T-cell (primary cell): ENCODE results near the gene SCMH1. TPM values are rescaled to one million over a fixed set of nuclear protein-coding genes. Genes with fewer than 3 reads are reported as not detected.

Experiments
- ATAC-seq, 4 experiments: fragments of 200-7000 bp in 3 of 4; fragments of 150-1000 bp in 1 of 4; cut with Tn5 transposase; replicated peaks in 1 of 4; 1 replicate in 3 of 4; 2 replicates in 1 of 4; pipeline ENCODE4 v1.10.0; 2021; ENCODE audit warnings: moderate library complexity in 3 of 4, mild to moderate bottlenecking in 2 of 4, moderate number of reproducible peaks in 1 of 4
- CTCF ChIA-PET, 2 donors: fragments of 300-600 bp; sonication (Branson Sonifier 250); formaldehyde crosslinking; loops; one replicate each; lab custom pipeline; 2022; ENCODE audit warnings: antibody characterized with exemption in 2 of 2; lab: Charles Lee
- POLR2A ChIA-PET, 2 donors: fragments of 300-600 bp; sonication (Branson Sonifier 250); formaldehyde crosslinking; loops; one replicate each; lab custom pipeline; 2022; ENCODE audit warnings: antibody characterized with exemption in 2 of 2; lab: Charles Lee
- DNase-seq, 35 experiments: peaks; one replicate each; pipeline versions ENCODE4 v3.0.0 to v3.0.0-alpha.2; 2013 to 2023
- H3K27ac ChIP-seq: one replicate; pipeline ENCODE4 v1.5.1; 2013; ENCODE audit warnings: low read length
- H3K27me3 ChIP-seq, 2 experiments: replicated peaks in 1 of 2; 1 replicate in 1 of 2; 2 replicates in 1 of 2; pipeline versions ENCODE4 v1.6.1 to v1.7.0; 2013; ENCODE audit warnings: low read length in 1 of 2, mixed read lengths in 1 of 2; ENCODE audit not compliant: control insufficient read depth in 2 of 2, insufficient read depth in 2 of 2; ENCODE audit errors: extremely low read depth in 1 of 2
- H3K36me3 ChIP-seq, 2 donors: 1 replicate in 1 of 2; 2 replicates in 1 of 2; pipeline versions ENCODE4 v1.6.1 to v1.7.0; 2013; ENCODE audit warnings: low read length in 1 of 2; ENCODE audit not compliant: control insufficient read depth in 2 of 2, insufficient read depth in 1 of 2; ENCODE audit errors: extremely low read depth in 1 of 2
- H3K4me1 ChIP-seq, 2 experiments: 1 replicate in 1 of 2; 2 replicates in 1 of 2; pipeline versions ENCODE4 v1.6.1 to v1.7.0; 2013; ENCODE audit warnings: low read length in 2 of 2, mixed read lengths in 1 of 2; ENCODE audit not compliant: insufficient read depth in 2 of 2, control insufficient read depth in 1 of 2; ENCODE audit errors: extremely low read depth in 1 of 2
- H3K4me3 ChIP-seq, 2 donors: 1 replicate in 1 of 2; 2 replicates in 1 of 2; pipeline versions ENCODE4 v1.5.1 to v1.7.0; 2013; ENCODE audit warnings: mild to moderate bottlenecking in 2 of 2, low read length in 1 of 2, moderate library complexity in 1 of 2; ENCODE audit not compliant: control insufficient read depth in 1 of 2; ENCODE audit errors: extremely low read depth in 1 of 2
- H3K9me3 ChIP-seq: 2 replicates; pipeline ENCODE4 v1.7.0; 2013
- H3K27ac Mint-ChIP-seq, 2 donors: one replicate each; pipeline ENCODE4 v1.8.0; 2020 to 2021; ENCODE audit warnings: mild to moderate bottlenecking in 2 of 2, mixed read lengths in 2 of 2
- H3K27me3 Mint-ChIP-seq, 2 donors: one replicate each; pipeline ENCODE4 v1.8.0; 2021 to 2022; ENCODE audit warnings: mixed read lengths in 2 of 2
- H3K36me3 Mint-ChIP-seq: one replicate; pipeline ENCODE4 v1.8.0; 2021; ENCODE audit warnings: mixed read lengths
- H3K4me1 Mint-ChIP-seq, 3 donors: one replicate each; pipeline ENCODE4 v1.8.0; 2020 to 2022; ENCODE audit warnings: mixed read lengths in 3 of 3, mild to moderate bottlenecking in 1 of 3
- H3K4me3 Mint-ChIP-seq, 3 donors: one replicate each; pipeline ENCODE4 v1.8.0; 2020 to 2022; ENCODE audit warnings: mild to moderate bottlenecking in 3 of 3, mixed read lengths in 3 of 3, moderate library complexity in 3 of 3
- H3K9me3 Mint-ChIP-seq, 3 donors: one replicate each; pipeline ENCODE4 v1.8.0; 2020 to 2022; ENCODE audit warnings: mixed read lengths in 3 of 3
- WGBS: methylation state at CpG from one replicate; pipeline ENCODE4 v1.1.5; 2013; ENCODE audit warnings: missing lambda C conversion rate; ENCODE audit not compliant: insufficient coverage; 5-methylcytosine and 5-hydroxymethylcytosine counted together
- total RNA-seq, 35 experiments: library from RNA in 6 of 35; stranded (reverse) in 6 of 35; fragments of 120-200 nt in 1 of 35; gene quantifications; one replicate each; pipeline versions ENCODE4 v1.2.1 to v1.2.4 and lab custom pipeline; 2013 to 2026

Gene SCMH1
- total RNA-seq, 5 donors from 2014 or later (not counting 1 experiment from before 2014, with no cell fraction given) = 14.8 to 24.2 (median 19.6) TPM

DNA sequence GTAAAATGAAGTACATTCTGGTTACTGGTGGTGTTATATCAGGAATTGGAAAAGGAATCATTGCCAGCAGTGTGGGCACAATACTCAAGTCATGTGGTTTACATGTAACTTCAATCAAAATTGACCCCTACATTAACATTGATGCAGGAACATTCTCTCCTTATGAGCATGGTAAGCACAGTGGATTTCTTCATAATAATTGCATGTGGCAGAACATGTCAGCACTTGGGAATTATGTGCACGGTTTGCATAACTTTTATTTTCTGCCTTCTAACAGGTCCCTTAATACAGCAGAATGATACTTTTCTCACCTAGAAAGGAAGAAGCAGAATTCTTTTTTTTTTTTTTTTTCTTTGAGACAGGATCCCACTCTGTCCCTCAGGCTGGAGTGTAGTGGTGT lies 258.8 kb downstream of the SCMH1 start:
- Histone ChIP-seq H3K27me3 (no peaks in the 10 kb centered on the region), H3K4me3 (no peak overlapping the region), H3K4me1 (peaks cover 6 to 24% of the 10 kb centered on the region in 2 experiments), H3K27ac (no peak overlapping the region), H3K9me3 (no peaks in the 10 kb centered on the region), H3K36me3 (peaks cover 0 to 45% of the 10 kb centered on the region in 2 donors)
- ChIA-PET CTCF (interaction anchor here in 1 of 2 donors (0.8 to 2.1 kb wide), 2 partner anchors 18 to 20 kb away, joined by 4 to 5 read pairs; no protein-coding TSS in a partner anchor), POLR2A (no interaction called here)
- ATAC-seq = no peak
- H3K9me3 Mint-ChIP-seq = no peaks in the 10 kb centered on the region
- peaks cover 25 to 29% (median 27%) of the 10 kb centered on the region in 3 donors for H3K4me1 Mint-ChIP-seq
- DNase-seq = no peak
- WGBS = no CpG with 5 or more reads among the region's 1 CpG
- no peak overlapping the region for H3K4me3 Mint-ChIP-seq
- peaks cover 45% of the 10 kb centered on the region for H3K36me3 Mint-ChIP-seq
- no peaks in the 10 kb centered on the region for H3K27me3 Mint-ChIP-seq
- H3K27ac Mint-ChIP-seq = no peak overlapping the region

GRCh38 chr1:40982721-40983120 lies 259.4 kb downstream of the SCMH1 start:
- CTCF ChIA-PET = interaction anchor here in 1 of 2 donors (2.1 kb wide), 1 partner anchor 21 kb away, joined by 5 read pairs; no protein-coding TSS in a partner anchor
- no peaks in the 10 kb centered on the region for H3K9me3 ChIP-seq
- H3K27ac Mint-ChIP-seq = no peak overlapping the region
- no peak for ATAC-seq
- no peaks in the 10 kb centered on the region for H3K27me3 ChIP-seq
- peaks cover 0 to 39% of the 10 kb centered on the region in 2 donors for H3K36me3 ChIP-seq
- POLR2A ChIA-PET = interaction anchor here in 1 of 2 donors (0.5 kb wide), 1 partner anchor 1244 kb away, joined by 4 read pairs; the partner anchor contains the start of gene PPIE
- no peak overlapping the region for H3K27ac ChIP-seq
- H3K4me1 Mint-ChIP-seq = peaks cover 25 to 29% (median 27%) of the 10 kb centered on the region in 3 donors
- WGBS = no CpG with 5 or more reads among the region's 1 CpG
- H3K9me3 Mint-ChIP-seq = no peaks in the 10 kb centered on the region
- no peak overlapping the region for H3K4me3 ChIP-seq
- H3K4me3 Mint-ChIP-seq = peak overlapping the region in 1 of 3 donors; percentile 43
- DNase-seq = no peak
- peaks cover 43% of the 10 kb centered on the region for H3K36me3 Mint-ChIP-seq
- H3K27me3 Mint-ChIP-seq = no peaks in the 10 kb centered on the region
- peaks cover 6 to 24% of the 10 kb centered on the region in 2 experiments for H3K4me1 ChIP-seq

DNA sequence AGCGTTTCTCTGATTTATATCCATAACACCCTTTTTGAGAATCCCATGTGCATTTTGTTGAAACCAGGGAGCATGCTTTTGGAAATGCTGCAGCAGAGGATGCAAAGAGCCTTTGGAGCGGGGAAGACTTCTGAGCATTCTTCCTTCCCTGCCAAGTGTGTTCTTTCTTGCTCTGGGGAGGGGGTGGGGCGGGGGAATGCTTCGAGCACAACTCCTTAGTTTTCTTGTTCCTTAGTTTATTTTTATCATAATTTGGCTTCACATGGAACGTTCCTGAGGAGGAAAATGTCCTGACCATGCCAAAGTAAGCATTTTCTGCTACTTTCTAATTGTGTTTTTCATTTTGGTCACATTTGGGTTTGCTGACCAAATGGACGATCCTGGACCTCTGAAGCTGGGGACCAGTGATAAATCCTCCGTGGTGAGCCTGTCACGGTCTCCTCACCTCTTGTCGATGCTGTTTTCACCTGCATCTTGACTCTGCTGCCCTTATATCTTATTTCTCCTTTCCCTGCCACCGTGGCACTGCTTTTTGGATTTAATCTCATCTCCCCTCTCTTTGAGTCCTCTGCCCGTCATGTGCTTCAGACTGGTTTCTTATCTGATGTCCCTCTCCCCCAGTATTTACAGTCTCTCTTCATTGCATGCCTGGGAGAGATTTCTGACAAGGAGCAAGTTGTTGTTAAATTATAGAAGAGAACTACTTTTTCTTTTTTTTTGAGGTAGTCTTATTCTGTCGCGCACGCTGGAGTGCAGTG lies 260.2 kb downstream of the SCMH1 start:
- Histone ChIP-seq H3K27ac (no peak overlapping the region), H3K36me3 (peaks cover 0 to 31% of the 10 kb centered on the region in 2 donors), H3K4me1 (peaks cover 6 to 24% of the 10 kb centered on the region in 2 experiments), H3K27me3 (no peaks in the 10 kb centered on the region), H3K4me3 (no peak overlapping the region), H3K9me3 (no peaks in the 10 kb centered on the region)
- DNase-seq = no peak
- peaks cover 25 to 29% (median 27%) of the 10 kb centered on the region in 3 donors for H3K4me1 Mint-ChIP-seq
- H3K36me3 Mint-ChIP-seq = peaks cover 35% of the 10 kb centered on the region
- peak overlapping the region in 1 of 2 donors; percentile 58 for H3K27ac Mint-ChIP-seq
- H3K9me3 Mint-ChIP-seq = no peaks in the 10 kb centered on the region
- CTCF ChIA-PET = interaction anchor here in 1 of 2 donors (2.1 kb wide), 1 partner anchor 22 kb away, joined by 5 read pairs; no protein-coding TSS in a partner anchor
- POLR2A ChIA-PET = no interaction called here
- ATAC-seq = no peak
- no peaks in the 10 kb centered on the region for H3K27me3 Mint-ChIP-seq
- peak overlapping the region in 2 of 3 donors; percentile 25 to 43 for H3K4me3 Mint-ChIP-seq
- WGBS = 88% methylated on average over 6 of the region's 14 CpGs

GRCh38 chr1:40980453-40981121 lies 261.5 kb downstream of the SCMH1 start:
- peak overlapping the region; percentile 55 to 85 for H3K4me3 ChIP-seq
- peak overlapping the region; percentile 70 for H3K27ac ChIP-seq
- peaks cover 25 to 29% (median 27%) of the 10 kb centered on the region in 3 donors for H3K4me1 Mint-ChIP-seq
- peak overlapping the region; percentile 82 to 92 for H3K27ac Mint-ChIP-seq
- peak; percentile 16 to 78 (median 65) for DNase-seq
- ChIA-PET CTCF (interaction anchor here in 1 of 2 donors (2.6 kb wide), 1 partner anchor 23 kb away, joined by 17 read pairs; no protein-coding TSS in a partner anchor), POLR2A (interaction anchor here in 1 of 2 donors (0.6 to 1.5 kb wide), 2 partner anchors 23 to 253 kb away, joined by 3 to 6 read pairs; no protein-coding TSS in a partner anchor)
- peaks cover 6 to 24% of the 10 kb centered on the region in 2 experiments for H3K4me1 ChIP-seq
- peaks cover 23% of the 10 kb centered on the region for H3K36me3 Mint-ChIP-seq
- no peaks in the 10 kb centered on the region for H3K27me3 Mint-ChIP-seq
- H3K27me3 ChIP-seq = no peaks in the 10 kb centered on the region
- peak; percentile 12 to 25 (median 20) for ATAC-seq
- peak overlapping the region; percentile 83 to 88 (median 87) for H3K4me3 Mint-ChIP-seq
- peaks cover 0 to 18% of the 10 kb centered on the region in 2 donors for H3K36me3 ChIP-seq
- no peaks in the 10 kb centered on the region for H3K9me3 ChIP-seq
- 7% methylated on average over 23 of the region's 27 CpGs for WGBS
- H3K9me3 Mint-ChIP-seq = no peaks in the 10 kb centered on the region

- no peaks in the 10 kb centered on the region for H3K9me3 Mint-ChIP-seq
- Histone ChIP-seq H3K9me3 (no peaks in the 10 kb centered on the region), H3K27me3 (no peaks in the 10 kb centered on the region), H3K4me1 (peaks cover 6 to 24% of the 10 kb centered on the region in 2 experiments), H3K36me3 (peaks cover 0 to 13% of the 10 kb centered on the region in 2 donors), H3K4me3 (peak overlapping the region; percentile 55 to 85), H3K27ac (peak overlapping the region; percentile 70)
- CTCF ChIA-PET = interaction anchor here in 1 of 2 donors (0.7 to 2.6 kb wide), 2 partner anchors 24 to 130 kb away, joined by 5 to 17 read pairs; no protein-coding TSS in a partner anchor
- H3K36me3 Mint-ChIP-seq = peaks cover 17% of the 10 kb centered on the region
- H3K4me1 Mint-ChIP-seq = peaks cover 25 to 29% (median 27%) of the 10 kb centered on the region in 3 donors
- DNase-seq (no peak), ATAC-seq (peak; percentile 37 to 54 (median 50))
- POLR2A ChIA-PET = interaction anchor here (0.6 to 1.5 kb wide), 3 partner anchors 23 to 254 kb away, joined by 3 to 6 read pairs (median 6); partner anchors contain the start of gene CITED4 (in 1 of the 2)
- 0% methylated on average over 32 of the region's 50 CpGs for WGBS
- H3K27ac Mint-ChIP-seq = peak overlapping the region; percentile 82 to 92
- no peaks in the 10 kb centered on the region for H3K27me3 Mint-ChIP-seq
- peak overlapping the region; percentile 83 to 88 (median 87) for H3K4me3 Mint-ChIP-seq
These were observed 262.0 kb downstream of the SCMH1 start for GRCh38 chr1:40980068-40980452.
